Astrocyte (in vitro differentiated cells and primary cell): ENCODE results near the gene ID4. TPM values are rescaled to one million over a fixed set of nuclear protein-coding genes. Genes with fewer than 3 reads are reported as not detected.

ENCODE experiments used
- DNase-seq: peaks from one replicate; pipeline ENCODE4 v3.0.0-alpha.2; 2010; ENCODE audit warnings: low read depth
- FAIRE-seq: peaks from 2 replicates; lab custom pipeline; 2011; peaks lifted over from hg19 to GRCh38; lab: Jason Lieb, UNC
- H2AFZ ChIP-seq: 2 replicates; pipeline ENCODE4 v1.6.0; 2012; ENCODE audit warnings: low read depth, low read length, inconsistent platforms
- H3K27ac ChIP-seq: 2 replicates; pipeline ENCODE4 v1.5.1; 2011; ENCODE audit warnings: low read depth, low read length, inconsistent platforms
- H3K27me3 ChIP-seq: 2 replicates; pipeline ENCODE4 v1.6.0; 2011; ENCODE audit warnings: low read length, inconsistent platforms; ENCODE audit not compliant: insufficient read depth
- H3K36me3 ChIP-seq: 2 replicates; pipeline ENCODE4 v1.5.1; 2011; ENCODE audit warnings: low read length, inconsistent platforms; ENCODE audit not compliant: insufficient read depth
- H3K4me1 ChIP-seq: 2 replicates; pipeline ENCODE4 v1.5.1; 2011; ENCODE audit warnings: low read length, inconsistent platforms; ENCODE audit not compliant: insufficient read depth
- H3K4me2 ChIP-seq: 2 replicates; pipeline ENCODE4 v1.6.0; 2012; ENCODE audit warnings: low read length, inconsistent platforms
- H3K4me3 ChIP-seq: 2 replicates; pipeline ENCODE4 v1.5.1; 2011; ENCODE audit warnings: low read depth, mild to moderate bottlenecking, low read length, inconsistent platforms; ENCODE audit not compliant: insufficient read depth
- H3K79me2 ChIP-seq: 2 replicates; pipeline ENCODE4 v1.6.0; 2012; ENCODE audit warnings: mild to moderate bottlenecking, low read length, inconsistent platforms; ENCODE audit not compliant: insufficient read depth
- H3K9ac ChIP-seq: 2 replicates; pipeline ENCODE4 v1.6.0; 2012; ENCODE audit warnings: mild to moderate bottlenecking, low read length, inconsistent platforms
- H3K9me3 ChIP-seq: 2 replicates; pipeline ENCODE4 v1.5.1; 2012; ENCODE audit warnings: low read depth, mild to moderate bottlenecking, low read length, inconsistent platforms; ENCODE audit not compliant: insufficient read depth
- H4K20me1 ChIP-seq: 2 replicates; pipeline ENCODE4 v1.6.0; 2012; ENCODE audit warnings: low read length, inconsistent platforms; ENCODE audit not compliant: insufficient read depth
- H3K27ac Mint-ChIP-seq: one replicate; pipeline ENCODE4 v1.8.0; 2021; ENCODE audit warnings: mild to moderate bottlenecking, mixed read lengths; ENCODE audit not compliant: unreplicated experiment
- H3K27me3 Mint-ChIP-seq: one replicate; pipeline ENCODE4 v1.8.0; 2021; ENCODE audit warnings: low read depth, mixed read lengths; ENCODE audit not compliant: unreplicated experiment
- H3K36me3 Mint-ChIP-seq: one replicate; pipeline ENCODE4 v1.8.0; 2021; ENCODE audit warnings: low read depth, mixed read lengths; ENCODE audit not compliant: unreplicated experiment
- H3K4me1 Mint-ChIP-seq: one replicate; pipeline ENCODE4 v1.8.0; 2021; ENCODE audit warnings: low read depth, mixed read lengths; ENCODE audit not compliant: unreplicated experiment
- H3K4me3 Mint-ChIP-seq: one replicate; pipeline ENCODE4 v1.8.0; 2021; ENCODE audit warnings: mild to moderate bottlenecking, moderate library complexity, mixed read lengths; ENCODE audit not compliant: unreplicated experiment
- H3K9me3 Mint-ChIP-seq: one replicate; pipeline ENCODE4 v1.8.0; 2021; ENCODE audit warnings: mild to moderate bottlenecking, mixed read lengths; ENCODE audit not compliant: unreplicated experiment
- CTCF ChIP-seq: IDR thresholded peaks from 2 replicates; pipeline ENCODE4 v1.5.1; 2011; ENCODE audit warnings: low read depth, mild to moderate bottlenecking, inconsistent platforms, low read length, moderate library complexity; ENCODE audit not compliant: insufficient read depth
- EZH2 ChIP-seq: IDR thresholded peaks from 2 replicates; pipeline ENCODE4 v1.6.1; 2012; ENCODE audit warnings: mild to moderate bottlenecking, low read length, inconsistent platforms; ENCODE audit not compliant: insufficient read depth
- total RNA-seq: library from RNA; stranded (reverse); gene quantifications from 2 replicates; pipeline ENCODE4 v1.2.1, GENCODE V29; 2021

Gene ID4
- total RNA-seq, 1 donor from 2014 or later = 12.8 TPM

GRCh38 chr6:19891451-19891850 is 54.3 kb downstream of the ID4 start:
- no peak overlapping the region for H3K4me2 ChIP-seq
- H3K27me3 ChIP-seq = no peaks in the 10 kb centered on the region
- H3K4me3 ChIP-seq = no peak overlapping the region
- H3K27ac Mint-ChIP-seq = no peak overlapping the region
- H4K20me1 ChIP-seq = no peaks in the 10 kb centered on the region
- H3K9ac ChIP-seq = no peak overlapping the region
- H3K36me3 Mint-ChIP-seq = no peaks in the 10 kb centered on the region
- H3K79me2 ChIP-seq = no peaks in the 10 kb centered on the region
- no peak for DNase-seq
- H3K4me1 Mint-ChIP-seq = peaks cover 2% of the 10 kb centered on the region
- H3K27ac ChIP-seq = no peak overlapping the region
- no peaks in the 10 kb centered on the region for H3K9me3 ChIP-seq
- H2AFZ ChIP-seq = no peak overlapping the region
- no peaks in the 10 kb centered on the region for H3K27me3 Mint-ChIP-seq
- no peaks in the 10 kb centered on the region for H3K36me3 ChIP-seq
- no peaks in the 10 kb centered on the region for H3K4me1 ChIP-seq
- no peaks in the 10 kb centered on the region for H3K9me3 Mint-ChIP-seq
- TF ChIP-seq EZH2 = no peak
- TF ChIP-seq CTCF = no peak
- no peak overlapping the region for H3K4me3 Mint-ChIP-seq
- FAIRE-seq = no peak
